ENCODE data around the gene KRTAP4-9. TPM values are rescaled to one million over a fixed set of nuclear protein-coding genes. Genes with fewer than 3 reads are reported as not detected.
A peak's percentile ranks its signal among the peaks of the same experiment; 100 is the strongest.

KRTAP4-9 gene
- total and polyA plus RNA-seq, 9 of the 15 experiments (the other 6 are each of a cell fraction or from before 2014, with no cell fraction given), result not detected

- TF ChIP-seq MAFG (tag; conservative IDR thresholded peaks at IDR 0.05) (peak; percentile 75), TBP (optimal IDR thresholded peaks at IDR 0.05; ENCODE audit: low read depth, low read length) (no peak), ZNF644 (tag; IDR thresholded peaks at IDR 0.05; ENCODE audit: low read depth) (peak; percentile 52; the same call in 1 of the 2 replicates), FOXP1 (CRISPR knock-in tag; IDR thresholded peaks at IDR 0.05) (no peak), KDM1A (IDR thresholded peaks at IDR 0.05) (no peak), HEY1 (CRISPR knock-in tag; IDR thresholded peaks at IDR 0.05; ENCODE audit: borderline replicate concordance) (no peak), ARID1B (IDR thresholded peaks at IDR 0.05) (peak; percentile 82), ZNF79 (CRISPR knock-in tag; IDR thresholded peaks at IDR 0.05; ENCODE audit: low read depth) (peak; percentile 35; the same call in 1 of the 2 replicates), ZNF609 (CRISPR knock-in tag; IDR thresholded peaks at IDR 0.05; ENCODE audit: borderline replicate concordance) (no peak), ZSCAN32 (CRISPR knock-in tag; IDR thresholded peaks at IDR 0.05) (peak; percentile 93), ZKSCAN8 (CRISPR knock-in tag; IDR thresholded peaks at IDR 0.05) (peak; percentile 49; the same call in 1 of the 2 replicates), CTBP1 (IDR thresholded peaks at IDR 0.05; ENCODE audit: borderline replicate concordance) (peak; percentile 89)
- TF ChIP-seq, protein P1, sequence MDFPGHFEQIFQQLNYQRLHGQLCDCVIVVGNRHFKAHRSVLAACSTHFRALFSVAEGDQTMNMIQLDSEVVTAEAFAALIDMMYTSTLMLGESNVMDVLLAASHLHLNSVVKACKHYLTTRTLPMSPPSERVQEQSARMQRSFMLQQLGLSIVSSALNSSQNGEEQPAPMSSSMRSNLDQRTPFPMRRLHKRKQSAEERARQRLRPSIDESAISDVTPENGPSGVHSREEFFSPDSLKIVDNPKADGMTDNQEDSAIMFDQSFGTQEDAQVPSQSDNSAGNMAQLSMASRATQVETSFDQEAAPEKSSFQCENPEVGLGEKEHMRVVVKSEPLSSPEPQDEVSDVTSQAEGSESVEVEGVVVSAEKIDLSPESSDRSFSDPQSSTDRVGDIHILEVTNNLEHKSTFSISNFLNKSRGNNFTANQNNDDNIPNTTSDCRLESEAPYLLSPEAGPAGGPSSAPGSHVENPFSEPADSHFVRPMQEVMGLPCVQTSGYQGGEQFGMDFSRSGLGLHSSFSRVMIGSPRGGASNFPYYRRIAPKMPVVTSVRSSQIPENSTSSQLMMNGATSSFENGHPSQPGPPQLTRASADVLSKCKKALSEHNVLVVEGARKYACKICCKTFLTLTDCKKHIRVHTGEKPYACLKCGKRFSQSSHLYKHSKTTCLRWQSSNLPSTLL (IDR thresholded peaks at IDR 0.05), result no peak
- TF ChIP-seq, protein P2, sequence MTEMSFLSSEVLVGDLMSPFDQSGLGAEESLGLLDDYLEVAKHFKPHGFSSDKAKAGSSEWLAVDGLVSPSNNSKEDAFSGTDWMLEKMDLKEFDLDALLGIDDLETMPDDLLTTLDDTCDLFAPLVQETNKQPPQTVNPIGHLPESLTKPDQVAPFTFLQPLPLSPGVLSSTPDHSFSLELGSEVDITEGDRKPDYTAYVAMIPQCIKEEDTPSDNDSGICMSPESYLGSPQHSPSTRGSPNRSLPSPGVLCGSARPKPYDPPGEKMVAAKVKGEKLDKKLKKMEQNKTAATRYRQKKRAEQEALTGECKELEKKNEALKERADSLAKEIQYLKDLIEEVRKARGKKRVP (CRISPR knock-in tag; IDR thresholded peaks at IDR 0.05), result peak; percentile 98
Measured at GRCh38 chr17:41065829-41066624, 39.2 kb upstream of the KRTAP4-9 start, which contains the start of gene KRTAP2-4 (continued).
